Right lobe of liver (tissue), 6 donors: ENCODE measurements around the gene FERD3L. TPM values are rescaled to one million over a fixed set of nuclear protein-coding genes. Genes with fewer than 3 reads are reported as not detected.

Source experiments
- ATAC-seq, 4 donors: fragments of 200-7000 bp; cut with Tn5 transposase; one replicate each; pipeline ENCODE4 v1.9.1; 2020; ENCODE audit warnings: mild to moderate bottlenecking in 4 of 4, moderate library complexity in 4 of 4
- DNase-seq, 3 donors: peaks; one replicate each; pipeline ENCODE4 v3.0.0-alpha.2; 2020
- H3K27ac ChIP-seq, 3 donors: fragments of 200-600 bp; one replicate each; pipeline ENCODE4 v1.8.0; 2022
- H3K27me3 ChIP-seq, 2 donors: fragments of 200-600 bp; one replicate each; pipeline ENCODE4 v1.8.0; 2022
- H3K36me3 ChIP-seq, 4 donors: fragments of 200-600 bp; sonication (generic) in 1 of 4; one replicate each; pipeline versions ENCODE4 v1.5.1 to v1.8.0; 2017 to 2022; ENCODE audit warnings: control low read depth in 1 of 4
- H3K4me1 ChIP-seq, 4 donors: fragments of 200-600 bp; sonication (generic) in 1 of 4; one replicate each; pipeline versions ENCODE4 v1.5.1 to v1.8.0; 2017 to 2022; ENCODE audit warnings: control low read depth in 1 of 4
- H3K4me3 ChIP-seq, 3 donors: fragments of 200-600 bp; one replicate each; pipeline ENCODE4 v1.8.0; 2022
- H3K9me3 ChIP-seq, 4 donors: fragments of 200-600 bp; sonication (generic) in 1 of 4; one replicate each; pipeline versions ENCODE4 v1.5.1 to v1.8.0; 2017 to 2022; ENCODE audit warnings: control low read depth in 1 of 4
- CTCF ChIP-seq, 4 donors: fragments of 200-600 bp in 3 of 4; fragments of 450-650 bp in 1 of 4; IDR thresholded peaks; one replicate each; pipeline versions ENCODE4 v1.5.1 to v1.8.0; 2016 to 2022; ENCODE audit warnings: antibody characterized with exemption in 4 of 4, mild to moderate bottlenecking in 2 of 4
- POLR2A ChIP-seq: fragments of 450-650 bp; IDR thresholded peaks from one replicate; pipeline ENCODE4 v1.6.1; 2017; ENCODE audit warnings: antibody characterized with exemption, mild to moderate bottlenecking
- WGBS: methylation state at CpG from one replicate; pipeline ENCODE4 v1.1.6; 2018; ENCODE audit warnings: low coverage, low lambda C conversion rate; ENCODE audit not compliant: insufficient coverage; ENCODE audit errors: missing lambda C conversion rate; 5-methylcytosine and 5-hydroxymethylcytosine counted together
- intact Hi-C, 2 donors: fragments of 100-400 bp; cut with DNase I; formaldehyde crosslinking; loops; one replicate each; pipeline versions ENCODE4 v1.11.2 to v1.14.1; 2022
- total RNA-seq, 6 experiments: library from RNA; depleted of rRNA in 2 of 6; stranded (reverse); fragments of >200 nt in 2 of 6; fragmentation: NEBNext Ultra II Directional in 3 of 6; extraction: Animal tissue kit (Norgen Biotek cat#: 25700) in 3 of 6; gene quantifications; one replicate each; pipeline versions ENCODE4 v1.1.0 to v1.2.4, GENCODE V29; 2016 to 2023
- donor health status: DM: no; HTN: yes; CAD: no.
- donor health status: DM: no; HTN: no; CAD: no.
- donor health status: DM: no; HTN: no; CAD: no.
- donor health status: DM: no; HTN: yes; CAD: no.
- donor health status: DM: no; HTN: yes; CAD: no.

The FERD3L gene
- total RNA-seq, 6 experiments from 2014 or later = not detected

DNA sequence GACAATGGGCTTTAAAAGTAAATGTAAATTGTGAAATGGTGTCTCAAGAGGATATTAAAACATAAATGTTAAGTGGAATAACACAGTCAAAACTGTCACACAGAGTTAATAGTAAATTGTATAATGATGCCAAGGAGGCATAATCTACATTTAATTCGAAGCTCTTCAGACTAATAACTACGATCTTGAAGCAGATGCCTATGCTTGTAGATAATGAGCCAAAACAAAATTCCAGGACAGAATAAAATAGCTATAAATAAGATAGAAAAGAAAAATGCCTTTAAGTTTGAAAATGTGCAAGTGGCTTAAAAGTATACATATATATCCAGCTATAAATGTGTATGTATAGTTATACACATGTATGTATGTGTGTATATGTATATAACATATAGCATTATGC is 45.3 kb downstream of the FERD3L start:
- Histone ChIP-seq H3K4me3 (no peak overlapping the region), H3K36me3 (no peaks in the 10 kb centered on the region), H3K27ac (no peak overlapping the region), H3K4me1 (no peaks in the 10 kb centered on the region), H3K9me3 (no peaks in the 10 kb centered on the region), H3K27me3 (peaks cover 0 to 4% of the 10 kb centered on the region in 2 donors)
- TF ChIP-seq POLR2A (no peak), CTCF (IDR thresholded peaks at IDR 0.05) (no peak)
- ATAC-seq (no peak), DNase-seq (no peak)
- 25% methylated on average over 2 of the region's 2 CpGs for WGBS
- intact Hi-C loops = no loop called here

DNA sequence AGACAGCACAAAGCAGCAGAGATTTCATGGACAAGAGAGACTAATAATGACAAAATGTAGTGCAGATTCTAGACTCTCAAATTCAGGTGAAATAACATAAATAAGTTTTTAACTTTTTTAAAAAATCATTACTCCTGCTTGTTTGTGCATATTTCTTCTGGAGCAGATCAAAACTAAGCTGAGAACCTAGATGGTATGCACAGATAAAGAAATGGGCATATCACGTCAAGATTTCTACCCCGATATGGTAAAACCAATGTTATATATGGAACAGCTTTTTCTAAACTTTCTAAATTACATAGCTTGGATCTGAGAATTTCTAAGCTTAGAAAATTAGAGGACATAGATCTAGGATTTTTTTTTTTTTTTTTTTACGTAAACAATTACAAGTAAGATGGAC is 46.0 kb downstream of the FERD3L start:
- ATAC-seq = no peak
- H3K27ac ChIP-seq = no peak overlapping the region

DNA sequence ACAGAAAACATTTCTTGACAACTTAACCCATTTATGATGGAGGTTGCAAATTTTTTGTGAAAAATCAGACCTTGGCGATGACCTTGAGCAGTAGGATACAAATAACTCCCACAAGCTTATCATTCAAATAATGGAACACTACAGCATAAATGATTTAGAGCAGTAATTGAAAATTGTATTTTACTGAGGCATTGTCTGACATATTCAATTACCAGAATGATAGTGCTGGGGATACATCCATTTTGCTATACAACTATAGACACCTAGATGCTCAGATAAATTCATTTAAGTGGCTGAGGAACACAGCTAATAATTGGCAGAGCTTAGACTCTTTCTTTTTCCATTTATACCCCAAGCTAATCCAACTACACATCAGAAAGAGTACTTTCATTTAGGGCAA is 46.7 kb downstream of the FERD3L start:
- Histone ChIP-seq H3K27ac (no peak overlapping the region), H3K36me3 (no peaks in the 10 kb centered on the region), H3K4me1 (no peaks in the 10 kb centered on the region), H3K4me3 (no peak overlapping the region), H3K27me3 (peaks cover 0 to 4% of the 10 kb centered on the region in 2 donors), H3K9me3 (no peaks in the 10 kb centered on the region)
- intact Hi-C loops = no loop called here
- WGBS = 56% methylated on average over 1 of the region's 1 CpG
- no peak for ATAC-seq
- no peak for DNase-seq
- TF ChIP-seq CTCF (IDR thresholded peaks at IDR 0.05) (no peak), POLR2A (no peak)

More for the DNA sequence above, 46.0 kb downstream of the FERD3L start:
- H3K27me3 ChIP-seq = peaks cover 0 to 4% of the 10 kb centered on the region in 2 donors
- no peak overlapping the region for H3K4me3 ChIP-seq
- intact Hi-C loops = no loop called here
- TF ChIP-seq CTCF (IDR thresholded peaks at IDR 0.05) (no peak), POLR2A (no peak)
- WGBS = 79% methylated on average over 3 of the region's 3 CpGs
- no peaks in the 10 kb centered on the region for H3K4me1 ChIP-seq
- no peaks in the 10 kb centered on the region for H3K36me3 ChIP-seq
- H3K9me3 ChIP-seq = no peaks in the 10 kb centered on the region
- DNase-seq = no peak

GRCh38 chr7:19097165-19098055 is 47.8 kb downstream of the FERD3L start:
- Histone ChIP-seq H3K4me1 (no peaks in the 10 kb centered on the region), H3K27me3 (peaks cover 0 to 4% of the 10 kb centered on the region in 2 donors), H3K36me3 (no peaks in the 10 kb centered on the region), H3K4me3 (no peak overlapping the region), H3K9me3 (no peaks in the 10 kb centered on the region), H3K27ac (no peak overlapping the region)
- no peak for ATAC-seq
- 64% methylated on average over 9 of the region's 9 CpGs for WGBS
- DNase-seq = no peak
- intact Hi-C loops = no loop called here
- TF ChIP-seq POLR2A (no peak), CTCF (IDR thresholded peaks at IDR 0.05) (no peak)
